Activated CD4-positive, CD25-positive, alpha-beta regulatory T cell treated with anti-CD3 and anti-CD28 coated beads, Interleukin-2, amount 50 U/mL, for 72 hours (primary cell): ENCODE measurements around the gene CADPS.

Source experiments
- DNase-seq: peaks from one replicate; pipeline ENCODE4 v3.0.0; 2021

CADPS gene

DNA sequence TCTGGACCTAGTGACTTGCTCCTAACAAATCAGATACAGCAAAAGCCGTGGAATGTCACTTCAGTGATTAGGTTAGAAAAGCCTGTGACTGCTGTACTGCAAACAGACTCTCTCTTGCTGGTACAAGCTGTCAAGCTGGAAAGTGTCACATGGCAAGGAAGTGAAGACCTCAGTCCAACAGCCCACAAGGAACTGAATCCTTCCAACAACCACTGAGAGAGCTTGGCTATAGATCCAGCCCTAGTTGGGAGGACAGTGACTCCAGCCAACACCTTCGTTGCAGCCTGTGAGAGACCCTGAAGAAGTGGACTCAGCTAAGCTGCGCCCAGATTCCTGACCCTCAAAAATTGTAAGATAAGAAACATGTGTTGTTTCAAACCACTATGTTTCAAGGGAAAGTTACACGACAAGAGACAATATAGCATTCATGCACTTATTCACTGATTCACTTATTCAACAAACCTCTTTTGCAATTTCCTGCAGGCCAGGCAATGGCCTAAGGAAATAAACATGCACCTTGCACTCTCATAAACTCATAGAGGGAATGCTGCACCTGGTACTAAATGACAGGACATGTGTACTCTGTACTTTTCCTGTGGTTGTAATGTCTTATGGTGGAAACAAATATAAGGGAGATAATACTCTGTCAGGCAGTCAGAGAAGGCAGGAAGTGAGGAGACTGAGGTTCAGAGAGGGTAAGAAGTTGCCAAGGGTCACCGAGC is 142.9 kb downstream of the CADPS start:
- no peak for DNase-seq

DNA sequence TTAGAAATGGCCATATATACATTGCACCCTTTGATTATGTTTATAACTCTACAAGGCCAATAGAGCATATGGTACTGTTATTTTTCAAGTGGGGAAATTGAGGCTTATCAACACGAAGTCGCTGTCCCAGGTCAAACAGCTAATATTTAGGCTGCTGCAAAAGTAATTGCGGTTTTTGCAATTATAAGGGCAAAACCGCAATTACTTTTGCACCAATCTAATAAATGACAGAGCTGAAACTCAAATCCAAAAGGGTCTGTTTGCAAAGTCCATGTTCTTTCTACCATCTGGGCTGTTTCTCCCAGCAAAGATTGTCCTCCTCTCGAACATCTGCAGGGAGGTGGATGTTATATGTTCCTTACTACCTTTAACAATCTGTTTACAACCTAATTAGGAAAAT is 147.2 kb downstream of the CADPS start:
- no peak for DNase-seq

DNA sequence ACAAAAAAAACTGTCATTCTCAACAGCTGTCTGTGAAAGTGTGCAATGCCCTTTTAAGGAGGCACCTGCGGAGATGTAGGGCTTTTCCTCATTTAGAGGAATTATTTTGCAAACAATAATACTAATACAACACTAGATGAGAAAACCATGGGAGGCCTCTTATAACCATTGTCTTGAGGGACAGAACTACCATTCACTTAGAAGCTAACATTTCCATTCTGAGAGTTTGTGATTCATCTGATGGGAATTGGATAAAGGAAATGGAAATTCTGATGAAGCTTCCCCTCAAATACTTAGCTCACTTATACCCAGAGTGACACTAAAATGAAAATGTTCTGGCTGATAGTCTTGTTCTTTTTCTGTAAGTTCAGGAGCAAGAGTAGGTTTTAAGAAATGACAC is 147.7 kb downstream of the CADPS start:
- no peak for DNase-seq

DNA sequence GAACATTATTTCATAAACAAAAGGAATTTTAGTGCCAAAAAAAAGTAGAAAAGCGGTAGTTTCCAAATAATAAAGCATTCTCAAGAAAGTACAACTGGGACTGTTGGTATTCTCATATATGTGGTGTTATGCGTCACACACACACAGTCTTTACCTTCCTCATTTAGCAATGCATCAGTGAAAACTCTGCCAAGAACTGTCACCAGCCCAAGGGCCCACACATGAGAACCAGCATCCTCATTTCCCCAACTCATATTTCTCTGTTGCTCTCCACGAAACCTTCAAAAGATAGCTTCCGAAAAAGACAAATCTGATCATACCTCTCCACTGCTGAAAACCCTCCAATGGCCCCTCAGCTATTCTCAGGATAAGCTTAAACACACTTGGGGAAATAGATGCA is 150.7 kb downstream of the CADPS start:
- no peak for DNase-seq

DNA sequence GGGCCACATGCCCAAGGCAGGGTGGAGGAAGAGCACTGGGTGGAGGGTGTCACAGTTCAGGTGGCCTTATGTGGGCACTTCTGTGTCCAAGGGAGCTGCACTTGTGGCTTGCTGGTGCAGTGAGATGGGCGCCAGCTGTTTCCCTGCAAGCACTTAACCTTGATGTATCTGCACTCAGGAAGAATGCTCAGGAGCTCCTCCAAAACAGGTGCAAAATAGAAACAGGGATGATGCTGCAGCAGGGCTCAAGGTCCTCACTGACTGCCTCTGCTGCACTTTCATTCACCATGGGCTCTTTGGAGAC is 151.3 kb downstream of the CADPS start:
- DNase-seq: no peak

DNA sequence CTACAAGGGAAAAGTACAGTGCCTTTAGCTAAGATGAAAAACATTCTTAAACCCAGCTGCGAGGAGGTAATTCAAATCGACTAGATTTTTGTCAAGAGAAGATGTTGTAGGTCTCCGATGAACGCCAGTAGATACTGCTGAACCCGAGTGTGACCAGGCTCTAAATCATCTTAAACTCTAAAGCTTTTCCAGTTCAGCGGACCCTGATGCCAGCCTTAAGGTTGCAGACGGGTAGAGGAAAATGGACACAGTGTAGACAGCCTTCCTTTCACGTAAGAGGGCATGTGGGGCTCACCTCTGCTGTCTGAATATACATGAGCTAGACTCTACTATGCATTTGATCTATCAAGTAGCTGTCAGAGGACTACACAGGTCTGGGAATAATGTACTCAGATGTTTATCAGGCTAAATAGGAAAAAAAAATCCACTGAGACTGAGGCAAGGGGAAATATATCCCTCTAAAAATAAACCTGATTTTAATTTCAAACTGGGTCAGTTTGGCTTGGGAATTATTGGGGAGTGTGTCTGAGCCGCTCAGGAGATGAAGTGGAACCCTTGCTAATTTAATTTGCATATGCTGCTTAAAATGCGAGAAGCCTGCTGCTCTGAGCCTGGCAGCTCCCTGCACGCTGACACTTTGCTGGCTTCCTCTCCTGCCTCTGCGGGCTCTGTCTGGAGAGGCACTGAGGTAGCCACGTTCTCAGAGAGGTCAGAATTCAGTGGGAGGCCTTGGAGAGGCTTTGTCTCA is 151.9 kb downstream of the CADPS start:
- DNase-seq: no peak

DNA sequence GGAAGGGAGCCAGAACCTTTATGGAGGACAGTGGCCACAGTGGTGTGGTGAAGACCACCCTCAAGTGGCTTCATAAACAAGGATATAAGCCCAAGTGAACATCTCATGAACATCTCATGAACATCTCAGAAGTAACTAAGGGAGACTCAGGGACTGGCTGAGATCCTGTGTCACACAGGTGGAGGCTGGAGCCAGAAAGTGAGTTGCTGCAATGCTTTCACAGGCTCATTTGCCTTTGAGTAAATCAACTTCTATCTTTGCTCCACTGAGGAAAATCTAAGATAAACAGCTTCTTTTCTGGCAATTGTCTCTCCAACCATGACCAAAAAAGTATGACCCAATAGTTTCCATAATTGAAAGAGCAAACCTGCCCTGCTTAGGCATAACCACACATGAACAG is 152.9 kb downstream of the CADPS start:
- DNase-seq: no peak

DNA sequence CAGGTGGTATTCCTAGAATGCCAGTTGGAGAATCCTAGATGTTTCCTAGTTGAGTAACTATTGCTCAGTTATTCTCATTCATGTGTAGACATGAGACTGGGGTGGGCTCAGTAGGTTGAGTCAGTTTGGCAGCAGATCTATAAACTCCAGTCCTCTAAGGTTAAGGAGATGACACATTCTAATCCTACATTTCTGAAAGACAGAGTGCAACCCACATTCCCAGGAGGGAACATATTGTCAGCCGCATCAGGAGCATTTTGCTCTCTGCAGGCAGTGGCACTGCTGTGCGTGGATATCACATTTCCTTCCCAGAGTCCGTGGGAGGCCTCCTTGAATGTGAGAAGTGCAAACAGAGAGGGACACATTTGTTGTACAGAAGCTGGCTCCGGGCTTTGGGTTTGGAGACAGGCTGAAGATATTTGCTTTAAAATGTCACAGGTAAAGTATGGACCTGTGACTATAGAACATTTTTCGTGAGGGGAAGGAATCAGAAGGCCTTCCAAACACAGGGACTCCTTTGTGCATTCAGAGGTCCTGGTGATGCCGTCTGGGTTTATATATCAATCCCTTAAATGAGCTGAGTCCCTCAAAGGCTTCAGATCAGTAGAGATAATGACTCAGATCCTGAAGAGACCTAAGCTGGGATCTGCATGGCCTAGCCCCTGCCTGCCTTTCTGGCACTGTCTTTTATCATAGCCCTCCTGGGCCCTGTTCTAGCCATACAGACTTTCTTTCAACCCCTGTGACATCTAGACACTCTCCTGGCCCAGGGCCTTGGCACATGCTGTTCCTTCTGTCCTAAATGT is 156.5 kb downstream of the CADPS start:
- DNase-seq: no peak

- no peak for DNase-seq
Measured at GRCh38 chr3:62718011-62718410, 157.2 kb downstream of the CADPS start.

GRCh38 chr3:62712746-62713145 is 162.5 kb downstream of the CADPS start:
- DNase-seq: no peak

GRCh38 chr3:62710751-62711150 is 164.5 kb downstream of the CADPS start:
- DNase-seq: no peak

GRCh38 chr3:62708638-62709373 is 166.4 kb downstream of the CADPS start:
- no peak for DNase-seq

DNA sequence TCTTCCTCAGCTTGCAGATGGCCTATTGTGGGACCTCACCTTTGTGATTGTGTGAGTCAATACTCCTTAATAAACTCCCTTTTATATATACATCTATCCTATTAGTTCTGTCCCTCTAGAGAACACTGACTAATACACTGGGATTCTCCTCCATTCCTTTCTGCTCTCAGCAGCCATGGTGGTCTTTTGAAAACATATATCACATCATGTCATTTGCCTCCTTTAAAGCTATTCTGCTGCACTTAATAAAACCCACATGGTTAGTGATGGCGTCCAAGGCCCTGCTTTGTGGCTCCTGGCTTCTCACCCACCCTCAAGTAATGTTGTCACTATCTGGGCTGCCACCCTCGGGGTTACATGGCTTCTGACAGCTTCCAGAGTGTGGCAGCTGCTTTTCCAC is 169.5 kb downstream of the CADPS start:
- no peak for DNase-seq

DNA sequence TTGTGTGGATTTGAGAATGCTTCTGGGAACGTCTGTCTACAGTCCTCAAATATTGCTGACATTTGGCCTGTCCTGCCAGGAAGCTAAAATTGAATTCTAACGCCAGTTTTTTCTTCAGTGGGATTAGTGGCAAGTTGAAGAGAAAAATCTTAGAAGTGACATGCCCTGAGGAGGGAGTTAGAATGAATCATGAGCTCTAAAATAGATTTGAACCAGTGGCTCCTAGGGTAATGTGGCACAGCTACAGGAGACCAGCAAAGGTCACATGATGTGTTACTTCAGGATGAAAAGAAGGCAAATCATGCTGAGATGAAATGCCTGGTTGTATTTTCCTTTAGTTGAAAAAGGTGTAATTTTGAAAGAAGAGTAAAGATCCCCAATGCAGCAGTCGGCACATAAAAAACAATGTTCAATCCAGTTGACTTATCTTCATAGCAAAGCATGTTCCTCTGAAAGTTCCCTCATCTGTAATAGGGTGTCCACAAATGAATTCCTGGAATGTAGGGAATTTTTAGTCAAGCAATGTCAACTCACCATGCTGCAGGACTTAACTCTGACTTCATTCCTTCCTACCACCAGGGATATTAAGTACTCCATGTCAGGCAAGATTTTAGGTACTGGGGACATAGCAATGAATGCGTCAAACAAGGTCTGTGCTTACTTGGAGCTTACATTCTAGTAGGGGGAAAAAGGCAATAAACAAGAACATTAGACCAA is 171.6 kb downstream of the CADPS start:
- DNase-seq: no peak

GRCh38 chr3:62700357-62700756 is 174.9 kb downstream of the CADPS start:
- no peak for DNase-seq

DNA sequence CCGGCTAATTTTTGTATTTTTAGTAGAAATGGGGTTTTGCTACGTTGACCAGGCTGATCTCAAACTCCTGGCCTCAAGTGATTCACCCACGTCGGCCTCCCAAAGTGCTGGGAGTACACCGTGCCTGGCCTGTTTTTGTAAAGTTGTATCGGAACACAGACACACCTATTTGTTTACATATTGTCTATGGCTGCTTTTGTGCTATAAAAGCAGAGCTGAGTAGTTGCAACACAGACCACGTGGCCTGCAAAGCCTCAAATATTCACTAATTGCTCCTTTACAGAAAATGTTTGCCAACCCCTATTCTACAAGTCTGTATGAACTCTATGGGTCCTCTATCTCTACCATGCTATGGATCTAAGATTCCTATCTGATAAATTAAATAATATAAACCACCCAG is 175.5 kb downstream of the CADPS start:
- DNase-seq: no peak

DNA sequence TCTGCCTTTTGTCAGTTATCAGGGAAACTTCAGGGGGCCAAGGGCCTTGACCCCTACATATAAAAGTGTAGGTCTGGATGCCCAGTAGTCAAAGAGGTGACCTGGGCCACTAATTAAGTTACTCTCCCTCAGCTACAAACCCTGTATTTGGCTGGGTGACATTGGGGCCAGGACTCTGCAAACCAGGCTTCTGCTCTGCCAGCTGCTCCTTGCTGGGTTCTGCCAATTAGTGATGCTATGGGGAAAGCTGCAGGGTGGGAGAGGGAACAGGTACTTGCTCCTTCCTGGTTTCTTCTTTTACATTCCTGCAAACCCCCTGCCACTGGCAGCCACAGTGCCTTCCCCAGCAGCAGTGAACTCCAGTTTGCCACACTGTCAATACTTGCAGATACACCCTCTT is 179.2 kb downstream of the CADPS start:
- no peak for DNase-seq

DNA sequence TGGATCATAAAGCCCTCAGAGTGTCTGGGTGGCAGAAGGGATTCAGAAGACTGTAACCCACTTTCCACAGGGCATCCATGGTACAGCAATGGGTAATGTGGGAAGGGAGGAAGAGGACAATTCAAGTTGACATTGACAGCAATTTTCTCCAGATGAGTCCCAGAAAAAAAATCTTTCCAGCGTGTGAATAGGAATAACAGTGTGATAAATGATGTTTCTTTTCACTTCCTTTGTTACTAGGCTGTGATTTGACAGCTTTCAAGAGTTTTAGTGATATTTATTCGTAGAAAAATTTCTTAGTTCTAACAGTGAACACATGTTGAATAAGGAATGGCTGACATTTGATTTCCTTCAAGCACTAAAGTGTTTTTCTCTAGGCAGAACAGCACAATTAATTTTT is 186.4 kb downstream of the CADPS start:
- DNase-seq: no peak

DNA sequence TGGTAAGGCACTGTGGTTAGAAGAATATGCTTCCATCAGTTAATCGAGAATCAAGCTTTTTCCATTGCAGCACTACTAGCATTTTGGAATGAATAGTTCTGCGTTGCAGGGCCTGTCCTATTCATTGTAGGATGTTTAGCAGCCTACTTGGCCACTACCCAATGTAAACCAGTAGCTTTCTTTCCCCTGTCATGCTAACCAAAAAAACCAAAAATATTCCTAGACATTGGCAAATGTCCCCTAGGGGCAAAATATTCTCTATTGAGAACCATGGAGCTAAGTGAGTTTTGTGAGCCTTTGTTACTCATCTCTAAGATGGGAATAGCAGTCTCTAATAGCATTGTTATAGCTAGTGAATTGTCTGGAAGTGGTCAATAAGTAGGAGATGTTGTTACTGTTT is 187.2 kb downstream of the CADPS start:
- DNase-seq: no peak

- no peak for DNase-seq
Measured at GRCh38 chr3:62686503-62687294, 188.5 kb downstream of the CADPS start.

DNA sequence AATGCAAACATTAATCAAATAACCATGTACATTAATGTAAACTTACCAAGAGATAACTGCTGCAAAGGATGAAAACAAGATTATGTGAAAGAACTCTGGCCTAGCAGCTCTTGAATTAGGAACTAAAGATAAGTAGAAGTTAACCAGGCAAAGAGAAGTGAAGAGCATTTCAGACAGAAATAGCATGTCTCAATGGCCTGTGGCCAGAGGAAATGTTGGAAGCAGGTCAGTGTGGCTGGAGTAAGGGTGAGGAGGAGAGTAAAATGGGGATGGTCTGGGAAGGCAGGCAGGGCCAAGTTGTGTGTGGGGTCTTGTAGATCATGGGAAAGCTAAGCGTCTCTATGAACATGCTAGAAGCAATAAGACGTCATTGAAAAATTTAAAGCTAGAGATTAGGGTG is 192.4 kb downstream of the CADPS start:
- DNase-seq: no peak

GRCh38 chr3:62679988-62680387 is 195.2 kb downstream of the CADPS start:
- DNase-seq: no peak
